HepG2 (cell line): ENCODE measurements around the gene MYO5A. TPM values are rescaled to one million over a fixed set of nuclear protein-coding genes. Genes with fewer than 3 reads are reported as not detected.

ENCODE experiments used
- ATAC-seq: fragments of 200-7000 bp; cut with Tn5 transposase; 3 replicates; pipeline ENCODE4 v1.9.1; 2020; ENCODE audit warnings: mild to moderate bottlenecking, moderate library complexity
- BruUV-seq: library from RNA; stranded (reverse); fragments of 400-500 nt; replicated peaks from 2 replicates; lab custom pipeline; 2021; lab: Mats Ljungman, UMichigan
- CTCF ChIA-PET: fragments of 300-600 bp; formaldehyde crosslinking; extraction: SDS; loops from one replicate; lab custom pipeline; 2021; ENCODE audit warnings: low total read pairs, inconsistent platforms, low intra/inter-chr PET ratio; lab: Yijun Ruan, JAX
- POLR2A ChIA-PET: fragments of 350-600 bp; sonication (Branson Sonifier 250); formaldehyde crosslinking; loops from one replicate; lab custom pipeline; 2020; ENCODE audit warnings: antibody characterized with exemption, inconsistent platforms; lab: Yijun Ruan, JAX
- DNase-seq: peaks from one replicate; pipeline ENCODE4 v3.0.0-alpha.2; 2015; ENCODE audit warnings: low spot score
- FAIRE-seq: peaks from 3 replicates; lab custom pipeline; 2011; peaks lifted over from hg19 to GRCh38; lab: Jason Lieb, UNC
- H2AFZ ChIP-seq: one replicate; pipeline ENCODE4 v1.6.1; 2011; ENCODE audit warnings: low read length, inconsistent platforms
- H3K27ac ChIP-seq: fragments of 300-600 bp; 3 replicates; pipeline ENCODE4 v1.8.0; 2011; ENCODE audit warnings: mixed run types, mild to moderate bottlenecking, mixed read lengths, low read length, inconsistent platforms; ENCODE audit not compliant: insufficient read depth; ENCODE audit errors: extremely low read length
- H3K27me3 ChIP-seq, 2 experiments: fragments of 200-600 bp in 1 of 2; 2 replicates in 1 of 2; 3 replicates in 1 of 2; pipeline versions ENCODE4 v1.6.0 to v1.8.0; 2011; ENCODE audit warnings: low read length in 2 of 2, mild to moderate bottlenecking in 2 of 2, moderate library complexity in 2 of 2, inconsistent platforms in 1 of 2; ENCODE audit not compliant: insufficient read depth in 2 of 2, control insufficient read depth in 1 of 2
- H3K36me3 ChIP-seq, 2 experiments: fragments of 200-600 bp in 1 of 2; replicated peaks in 1 of 2; 2 replicates in 1 of 2; 3 replicates in 1 of 2; pipeline versions ENCODE4 v1.5.1 to v1.8.0; 2011; ENCODE audit warnings: low read length in 2 of 2, inconsistent platforms in 1 of 2; ENCODE audit not compliant: insufficient read depth in 2 of 2, control insufficient read depth in 1 of 2
- H3K4me1 ChIP-seq: 2 replicates; pipeline ENCODE4 v1.5.1; 2012; ENCODE audit warnings: low read length, inconsistent platforms; ENCODE audit not compliant: insufficient read depth
- H3K4me2 ChIP-seq: 2 replicates; pipeline ENCODE4 v1.6.0; 2011; ENCODE audit warnings: low read depth, low read length, inconsistent platforms
- H3K4me3 ChIP-seq, 3 experiments: fragments of 200-600 bp in 1 of 3; sonication (generic), shearing (Covaris generic) in 1 of 3; replicated peaks in 1 of 3; 2 replicates each; pipeline ENCODE4 v1.5.1; 2011 to 2016; ENCODE audit warnings: low read length in 3 of 3, inconsistent platforms in 2 of 3, low read depth in 2 of 3, mild to moderate bottlenecking in 2 of 3, control low read depth in 1 of 3, mixed read lengths in 1 of 3; ENCODE audit not compliant: insufficient read depth in 1 of 3
- H3K79me2 ChIP-seq: one replicate; pipeline ENCODE4 v1.6.1; 2011; ENCODE audit warnings: low read length, inconsistent platforms; ENCODE audit not compliant: insufficient read depth
- H3K9ac ChIP-seq: 2 replicates; pipeline ENCODE4 v1.6.0; 2011; ENCODE audit warnings: mild to moderate bottlenecking, low read depth, low read length, inconsistent platforms; ENCODE audit not compliant: insufficient read depth
- H3K9me3 ChIP-seq: 2 replicates; pipeline ENCODE4 v1.5.1; 2012; ENCODE audit warnings: mild to moderate bottlenecking, low read length
- H4K20me1 ChIP-seq: 2 replicates; pipeline ENCODE4 v1.6.0; 2011; ENCODE audit warnings: inconsistent platforms, mild to moderate bottlenecking, low read length, moderate library complexity; ENCODE audit not compliant: insufficient read depth
- PHF20 ChIP-seq: sonication (generic); formaldehyde crosslinking; IDR thresholded peaks from 2 replicates; pipeline ENCODE4 v1.5.0; 2020; ENCODE audit warnings: mild to moderate bottlenecking, missing genetic modification reagents
- SP1 ChIP-seq, 2 experiments: fragments of 450-650 bp in 1 of 2; sonication (generic) in 1 of 2; formaldehyde crosslinking in 1 of 2; IDR thresholded peaks; 2 replicates each; pipeline versions ENCODE4 v1.4.0 to v1.6.1; 2016 to 2020; ENCODE audit warnings: missing genetic modification reagents in 1 of 2
- ZNF121 ChIP-seq: sonication (generic); formaldehyde crosslinking; IDR thresholded peaks from 2 replicates; pipeline ENCODE4 v1.5.0; 2020; ENCODE audit warnings: mild to moderate bottlenecking, missing genetic modification reagents
- ZNF644 ChIP-seq: IDR thresholded peaks from 2 replicates; pipeline ENCODE4 v1.6.1; 2016; ENCODE audit warnings: low read depth
- WGBS: methylation state at CpG from one replicate; pipeline ENCODE4 v1.1.6; 2017; ENCODE audit warnings: low lambda C conversion rate; 5-methylcytosine and 5-hydroxymethylcytosine counted together
- in situ Hi-C: cut with HindIII; loops from 2 replicates; pipeline ENCODE4 v1.10.0; 2017; ENCODE audit warnings: low pct_unique_long_range_greater_than_20kb; ENCODE audit not compliant: extremely low pct_ligation_motif_present
- intact Hi-C: fragments of 100-400 bp; cut with micrococcal nuclease; formaldehyde crosslinking; loops from one replicate; pipeline ENCODE4 v1.10.0; 2022; ENCODE audit not compliant: unreplicated experiment
- polyA plus RNA-seq, 8 experiments: library from polyadenylated mRNA; depleted of rRNA in 3 of 8; stranded (reverse) in 7 of 8; unstranded in 1 of 8; fragments of >200 nt; fragmentation: Illumina TruSeq in 4 of 8; extraction: Trizol in 4 of 8; gene quantifications; 2 replicates each; pipeline versions ENCODE4 v1.2.1 to v1.2.3, GENCODE V29; 2011 to 2016; ENCODE audit warnings: low read depth in 4 of 8, missing spikeins in 1 of 8, mixed read lengths in 1 of 8; ENCODE audit not compliant: insufficient read depth in 1 of 8
- total RNA-seq, 5 experiments: library from RNA; depleted of rRNA; stranded (reverse); fragments of >200 nt; fragmentation: Illumina TruSeq; extraction: Trizol; gene quantifications; 2 replicates each; pipeline ENCODE4 v1.2.3, GENCODE V29; 2016; ENCODE audit warnings: low read depth in 1 of 5
- TF ChIP-seq, protein P1 (sequence below): fragments of 450-650 bp; IDR thresholded peaks from 2 replicates; pipeline ENCODE4 v1.6.1; 2017

The MYO5A gene
- total and polyA plus RNA-seq, 2 of the 13 experiments (the other 11 are each of a cell fraction or from before 2014, with no cell fraction given) = 2.8 to 4.8 TPM

DNA sequence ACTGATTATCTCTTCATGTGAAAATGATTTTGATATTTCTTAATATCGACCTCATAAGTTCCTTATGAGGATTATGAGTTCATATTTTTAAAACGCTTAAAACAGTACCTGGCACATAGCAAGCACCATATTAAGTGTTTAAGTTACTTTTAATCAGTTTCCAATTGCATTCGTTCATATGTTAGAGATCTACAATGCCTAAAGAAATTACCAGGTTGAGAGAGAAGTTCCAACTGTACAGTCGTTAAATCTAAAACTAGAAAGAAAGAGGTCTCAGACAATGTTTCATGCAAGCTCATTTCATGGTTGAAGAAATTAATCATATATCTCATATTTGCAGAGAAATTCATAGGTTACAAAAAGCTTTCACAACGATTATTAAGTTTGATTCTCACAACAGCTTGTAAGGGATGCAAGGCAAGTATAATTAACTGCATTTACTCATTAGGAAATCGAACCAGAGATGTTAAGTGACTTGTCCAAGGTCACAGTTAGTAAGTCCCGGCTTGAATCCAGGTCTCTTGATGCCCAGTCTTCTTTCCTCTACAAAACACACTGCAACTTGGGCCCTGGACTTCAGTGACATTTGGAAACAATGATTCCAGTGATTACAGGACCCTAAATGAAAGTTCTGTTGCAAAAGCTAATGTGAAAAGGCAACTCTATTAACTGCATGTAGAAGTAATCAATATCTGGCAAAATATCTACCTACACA, 1.3 kb downstream of the MYO5A start:
- Histone ChIP-seq H3K79me2 (no peaks in the 10 kb centered on the region), H4K20me1 (no peaks in the 10 kb centered on the region), H3K4me2 (peak overlapping the region; percentile 92), H3K9ac (no peak overlapping the region), H3K36me3 (no peaks in the 10 kb centered on the region), H3K27me3 (peaks cover 3 to 41% of the 10 kb centered on the region in 2 experiments; a peak in 4 of 5 replicates), H3K4me1 (peaks cover 23% of the 10 kb centered on the region), H3K4me3 (peak overlapping the region in 1 of 3 experiments; percentile 76; a peak in 1 of 6 replicates), H3K27ac (no peak overlapping the region), H3K9me3 (no peaks in the 10 kb centered on the region), H2AFZ (no peak overlapping the region)
- BruUV-seq = TSS peak; percentile 64
- no peak for ATAC-seq
- ChIA-PET POLR2A (no interaction called here), CTCF (no interaction called here)
- DNase-seq = no peak
- intact Hi-C loops (loop anchor here (10.0 kb wide), 2 partner anchors 147 to 207 kb away; partner anchors contain the start of gene ATOSA), in situ Hi-C loops (no loop called here)
- no peak for TF ChIP-seq ZNF644 (CRISPR knock-in tag)
- TF ChIP-seq PHF20 (CRISPR knock-in tag) = no peak
- TF ChIP-seq, protein P1, sequence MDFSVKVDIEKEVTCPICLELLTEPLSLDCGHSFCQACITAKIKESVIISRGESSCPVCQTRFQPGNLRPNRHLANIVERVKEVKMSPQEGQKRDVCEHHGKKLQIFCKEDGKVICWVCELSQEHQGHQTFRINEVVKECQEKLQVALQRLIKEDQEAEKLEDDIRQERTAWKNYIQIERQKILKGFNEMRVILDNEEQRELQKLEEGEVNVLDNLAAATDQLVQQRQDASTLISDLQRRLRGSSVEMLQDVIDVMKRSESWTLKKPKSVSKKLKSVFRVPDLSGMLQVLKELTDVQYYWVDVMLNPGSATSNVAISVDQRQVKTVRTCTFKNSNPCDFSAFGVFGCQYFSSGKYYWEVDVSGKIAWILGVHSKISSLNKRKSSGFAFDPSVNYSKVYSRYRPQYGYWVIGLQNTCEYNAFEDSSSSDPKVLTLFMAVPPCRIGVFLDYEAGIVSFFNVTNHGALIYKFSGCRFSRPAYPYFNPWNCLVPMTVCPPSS = no peak
- WGBS = 35% methylated on average over 7 of the region's 7 CpGs
- no peak for FAIRE-seq

DNA sequence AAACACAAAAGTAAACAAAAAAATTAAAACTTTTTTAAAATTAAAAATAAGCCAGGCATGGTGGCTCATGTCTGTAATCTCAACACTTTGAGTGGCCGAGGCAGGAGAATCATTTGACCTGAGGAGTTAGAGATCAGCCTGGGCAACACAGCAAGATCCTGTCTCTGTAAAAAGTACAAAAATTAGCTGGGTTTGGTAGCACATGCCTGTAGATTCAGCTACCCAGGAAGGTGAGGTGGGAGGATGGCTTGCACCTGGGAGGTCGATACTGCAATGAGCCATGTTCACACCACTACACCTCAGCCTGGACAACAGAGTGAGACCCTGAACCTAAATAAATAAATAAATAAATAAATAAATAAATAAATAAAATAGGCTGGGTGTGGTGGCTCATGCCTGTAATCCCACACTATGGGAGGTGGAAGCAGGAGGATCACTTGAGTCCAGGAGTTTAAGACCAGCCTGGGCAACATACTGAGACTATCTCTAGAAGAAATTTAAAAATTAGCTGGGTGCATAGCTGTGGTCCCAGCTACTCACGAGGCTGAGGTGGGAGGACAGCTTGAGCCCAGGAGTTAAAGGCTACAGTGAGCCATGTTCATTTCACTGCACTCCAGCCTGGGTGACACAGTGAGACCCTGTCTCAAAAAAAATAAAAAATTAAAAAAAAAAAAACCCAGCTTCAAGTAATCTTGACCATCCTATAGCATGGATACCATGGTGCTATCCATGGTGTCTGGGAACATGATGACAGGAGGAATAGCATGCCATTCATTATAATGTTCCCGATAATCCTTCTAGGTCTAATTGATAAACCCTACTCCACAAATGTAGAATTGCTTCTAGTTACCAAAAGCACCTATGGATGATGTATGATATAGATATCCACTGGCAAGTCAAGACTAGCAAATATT, 4.2 kb downstream of the MYO5A start:
- in situ Hi-C loops = no loop called here
- no peaks in the 10 kb centered on the region for H3K79me2 ChIP-seq
- no peaks in the 10 kb centered on the region for H4K20me1 ChIP-seq
- ATAC-seq = no peak
- no peak for DNase-seq
- intact Hi-C loops = loop anchor here (10.0 kb wide), 2 partner anchors 150 to 210 kb away; partner anchors contain the start of gene ATOSA
- no peak overlapping the region for H3K27ac ChIP-seq
- H2AFZ ChIP-seq = no peak overlapping the region
- POLR2A ChIA-PET = no interaction called here
- BruUV-seq = no TSS peak
- FAIRE-seq = no peak
- TF ChIP-seq ZNF121 = 0 out of 2 replicates have a peak, but pooled peaks have one; percentile 19
- TF ChIP-seq SP1 (IDR thresholded peaks at IDR 0.05) = no peak
- no peak for TF ChIP-seq SP1 (CRISPR knock-in tag; IDR thresholded peaks at IDR 0.05)
- H3K36me3 ChIP-seq = no peaks in the 10 kb centered on the region
- peaks cover 0 to 18% of the 10 kb centered on the region in 2 experiments; a peak in 4 of 5 replicates for H3K27me3 ChIP-seq
- no peak overlapping the region for H3K9ac ChIP-seq
- H3K4me1 ChIP-seq = peaks cover 14% of the 10 kb centered on the region
- CTCF ChIA-PET = no interaction called here
- H3K9me3 ChIP-seq = no peaks in the 10 kb centered on the region
- H3K4me3 ChIP-seq = no peak overlapping the region
- 55% methylated on average over 4 of the region's 4 CpGs for WGBS
- H3K4me2 ChIP-seq = no peak overlapping the region
